Upper lobe of left lung (tissue), 6 donors: Measurements from ENCODE around the gene SLC18A2. TPM values are rescaled to one million over a fixed set of nuclear protein-coding genes. Genes with fewer than 3 reads are reported as not detected.

Experiments used
- ATAC-seq, 2 donors: fragments of 200-7000 bp; cut with Tn5 transposase; one replicate each; pipeline ENCODE4 v1.9.1; 2022; ENCODE audit warnings: mild to moderate bottlenecking in 2 of 2, moderate library complexity in 2 of 2; ENCODE audit not compliant: low FRiP score in 2 of 2
- DNase-seq, 2 donors: peaks; one replicate each; pipeline ENCODE4 v3.0.0-alpha.2; 2019 to 2020
- H3K27ac ChIP-seq, 4 donors: fragments of 200-600 bp; sonication (generic); one replicate each; pipeline ENCODE4 v1.5.1; 2016 to 2019
- H3K27me3 ChIP-seq, 4 donors: fragments of 200-600 bp; sonication (generic); one replicate each; pipeline ENCODE4 v1.5.1; 2017 to 2019
- H3K36me3 ChIP-seq, 4 donors: fragments of 200-600 bp; sonication (generic); one replicate each; pipeline ENCODE4 v1.5.1; 2016 to 2019
- H3K4me1 ChIP-seq, 4 donors: fragments of 200-600 bp; sonication (generic); one replicate each; pipeline ENCODE4 v1.5.1; 2018 to 2019
- H3K4me3 ChIP-seq, 4 donors: fragments of 200-600 bp; sonication (generic); one replicate each; pipeline ENCODE4 v1.5.1; 2017 to 2019; ENCODE audit warnings: mild to moderate bottlenecking in 2 of 4, moderate library complexity in 1 of 4
- H3K9me3 ChIP-seq, 4 donors: fragments of 200-600 bp; sonication (generic); one replicate each; pipeline ENCODE4 v1.5.1; 2018 to 2019
- EP300 ChIP-seq, 4 donors: sonication (generic); formaldehyde crosslinking; IDR thresholded peaks; one replicate each; pipeline ENCODE4 v1.5.1; 2017; ENCODE audit warnings: antibody characterized with exemption in 4 of 4, control low read depth in 2 of 4
- POLR2A ChIP-seq, 4 donors: fragments of 450-650 bp; IDR thresholded peaks; one replicate each; pipeline ENCODE4 v1.5.1; 2016 to 2017; ENCODE audit warnings: antibody characterized with exemption in 4 of 4, mild to moderate bottlenecking in 2 of 4
- POLR2AphosphoS5 ChIP-seq, 2 donors: sonication (generic); formaldehyde crosslinking; IDR thresholded peaks; one replicate each; pipeline ENCODE4 v1.5.1; 2017; ENCODE audit warnings: antibody characterized with exemption in 2 of 2
- WGBS, 2 donors: methylation state at CpG; one replicate each; pipeline ENCODE4 v1.1.5; 2017 to 2018; 5-methylcytosine and 5-hydroxymethylcytosine counted together
- total RNA-seq, 6 donors: library from RNA; depleted of rRNA in 4 of 6; stranded (reverse); fragments of >200 nt in 4 of 6; gene quantifications; one replicate each; pipeline versions ENCODE4 v1.1.0 to v1.2.1, GENCODE V29; 2016 to 2021
- TF ChIP-seq, protein P1 (sequence below), 6 experiments: fragments of 450-650 bp in 4 of 6; fragments of 200-600 bp in 2 of 6; sonication (generic) in 2 of 6; IDR thresholded peaks; one replicate each; pipeline ENCODE4 v1.5.1; 2016 to 2019; ENCODE audit warnings: antibody characterized with exemption in 6 of 6
- donor health status: DM: no; HTN: no; CAD: no; lungs with moderate emphysema.
- donor health status: DM: no; HTN: yes; CAD: no; lungs with severe emphysema.

The SLC18A2 gene
- total RNA-seq, 6 donors from 2014 or later = 0.20 to 5.9 (median 2.8) TPM

DNA sequence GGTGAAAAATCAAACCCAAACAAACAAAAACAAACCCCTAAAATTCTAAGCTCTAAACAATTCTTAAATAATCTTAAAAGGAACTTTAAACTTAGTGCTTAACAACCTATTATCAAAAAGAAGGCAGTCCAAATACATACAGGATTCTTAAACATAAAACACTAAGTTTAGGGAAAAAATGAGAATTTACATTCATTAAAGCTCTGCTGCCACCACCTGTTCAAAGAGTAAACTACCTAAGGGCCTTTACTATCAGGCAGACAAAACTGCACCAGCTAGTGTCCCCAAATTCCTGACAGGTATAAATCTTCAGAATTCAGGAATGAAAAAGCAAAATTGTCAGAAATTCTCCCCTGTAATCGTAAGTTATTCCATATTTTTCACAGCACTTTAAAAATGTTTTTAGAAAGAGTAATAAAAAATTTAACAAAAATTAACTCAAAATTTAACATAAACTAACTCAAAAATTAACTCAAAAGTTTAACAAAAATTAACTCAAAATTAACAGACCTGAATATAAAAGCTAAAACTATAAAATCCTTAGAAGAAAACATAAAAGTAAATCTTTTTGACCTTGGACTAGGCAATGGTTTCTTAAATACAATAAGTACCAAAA, 79.2 kb downstream of the SLC18A2 start:
- DNase-seq = no peak
- Histone ChIP-seq H3K36me3 (peaks cover 0 to 5% (median 0%) of the 10 kb centered on the region in 4 donors), H3K9me3 (no peaks in the 10 kb centered on the region), H3K27ac (no peak overlapping the region), H3K27me3 (no peaks in the 10 kb centered on the region), H3K4me1 (peaks cover 0 to 6% (median 0%) of the 10 kb centered on the region in 4 donors), H3K4me3 (no peak overlapping the region)
- WGBS, 2 donors = 80 to 83% methylated on average over 1 of the region's 1 CpG
- no peak for TF ChIP-seq POLR2A (IDR thresholded peaks at IDR 0.05)
- TF ChIP-seq, protein P1, sequence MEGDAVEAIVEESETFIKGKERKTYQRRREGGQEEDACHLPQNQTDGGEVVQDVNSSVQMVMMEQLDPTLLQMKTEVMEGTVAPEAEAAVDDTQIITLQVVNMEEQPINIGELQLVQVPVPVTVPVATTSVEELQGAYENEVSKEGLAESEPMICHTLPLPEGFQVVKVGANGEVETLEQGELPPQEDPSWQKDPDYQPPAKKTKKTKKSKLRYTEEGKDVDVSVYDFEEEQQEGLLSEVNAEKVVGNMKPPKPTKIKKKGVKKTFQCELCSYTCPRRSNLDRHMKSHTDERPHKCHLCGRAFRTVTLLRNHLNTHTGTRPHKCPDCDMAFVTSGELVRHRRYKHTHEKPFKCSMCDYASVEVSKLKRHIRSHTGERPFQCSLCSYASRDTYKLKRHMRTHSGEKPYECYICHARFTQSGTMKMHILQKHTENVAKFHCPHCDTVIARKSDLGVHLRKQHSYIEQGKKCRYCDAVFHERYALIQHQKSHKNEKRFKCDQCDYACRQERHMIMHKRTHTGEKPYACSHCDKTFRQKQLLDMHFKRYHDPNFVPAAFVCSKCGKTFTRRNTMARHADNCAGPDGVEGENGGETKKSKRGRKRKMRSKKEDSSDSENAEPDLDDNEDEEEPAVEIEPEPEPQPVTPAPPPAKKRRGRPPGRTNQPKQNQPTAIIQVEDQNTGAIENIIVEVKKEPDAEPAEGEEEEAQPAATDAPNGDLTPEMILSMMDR (IDR thresholded peaks at IDR 0.05) = peak in 4 of 6 experiments; percentile 16 to 33 (median 27)
- no peak for ATAC-seq

DNA sequence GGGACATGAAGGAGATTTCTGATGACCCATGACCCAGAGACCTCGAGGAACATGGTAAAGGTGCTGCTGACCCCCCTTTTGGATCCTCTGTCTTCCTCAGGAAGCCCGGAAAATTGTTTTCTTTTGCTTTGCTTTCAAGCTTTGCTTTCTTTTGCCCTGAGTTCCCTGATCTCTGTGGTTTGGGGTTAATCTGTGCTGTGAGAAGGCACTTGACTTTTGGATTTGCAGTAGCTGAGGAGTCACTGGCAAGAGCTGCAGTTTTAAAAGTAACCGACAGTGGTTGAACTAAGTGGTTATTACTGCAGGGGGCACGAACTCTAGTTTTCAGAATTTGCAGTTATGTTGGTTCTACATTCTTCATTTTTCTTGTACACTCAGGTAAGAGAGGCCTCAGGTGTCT, 81.3 kb downstream of the SLC18A2 start:
- no peak overlapping the region for H3K27ac ChIP-seq

DNA sequence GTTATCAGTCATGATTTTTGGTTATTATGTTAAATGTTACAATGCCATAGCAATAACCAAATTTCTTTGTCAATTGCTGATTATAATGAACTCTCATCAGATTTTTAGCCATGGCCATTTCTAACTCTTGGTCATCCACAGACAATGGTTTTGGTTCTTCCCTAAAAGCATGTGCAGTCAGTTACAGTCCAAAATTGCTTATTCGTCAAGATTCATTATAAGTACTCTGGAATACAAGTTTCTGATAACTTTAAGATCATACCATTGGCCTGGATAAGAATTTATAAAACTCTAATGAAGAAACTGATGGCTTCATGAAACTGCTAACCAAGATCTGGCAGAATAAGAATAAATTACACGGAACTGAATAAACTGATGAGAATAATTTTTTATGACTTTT, 83.5 kb downstream of the SLC18A2 start:
- H3K9me3 ChIP-seq = no peaks in the 10 kb centered on the region

More for the DNA sequence above, 81.3 kb downstream of the SLC18A2 start:
- ATAC-seq (no peak), DNase-seq (no peak)
- Histone ChIP-seq H3K4me3 (no peak overlapping the region), H3K9me3 (no peaks in the 10 kb centered on the region), H3K4me1 (peaks cover 0 to 6% (median 0%) of the 10 kb centered on the region in 4 donors), H3K27me3 (no peaks in the 10 kb centered on the region), H3K36me3 (peaks cover 0 to 4% (median 0%) of the 10 kb centered on the region in 4 donors)
- 58 to 62% methylated on average over 4 of the region's 4 CpGs for WGBS, 2 donors
- no peak for TF ChIP-seq EP300 (IDR thresholded peaks at IDR 0.05)
- TF ChIP-seq POLR2A (IDR thresholded peaks at IDR 0.05) = no peak
- TF ChIP-seq POLR2AphosphoS5 (IDR thresholded peaks at IDR 0.05) = no peak
- TF ChIP-seq, protein P1 (IDR thresholded peaks at IDR 0.05) = no peak

DNA sequence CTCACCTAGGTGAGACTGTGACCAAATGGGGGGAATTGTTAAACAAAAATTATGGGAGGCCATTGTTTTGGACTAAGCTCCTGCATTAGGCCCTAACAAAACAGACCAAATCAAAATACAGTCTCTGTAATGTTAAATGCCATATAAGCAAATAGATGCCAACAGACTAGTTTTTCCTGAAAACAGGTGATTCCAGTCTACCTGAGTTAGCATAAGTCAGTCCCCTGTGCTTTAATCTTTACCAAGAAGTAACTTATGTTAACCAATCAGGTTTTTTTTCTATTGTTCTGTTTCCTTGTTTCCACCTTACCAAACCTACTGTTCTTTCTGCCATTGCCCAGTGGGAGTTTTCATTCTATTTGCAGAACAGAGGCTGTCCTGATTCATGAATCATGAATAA, 86.3 kb downstream of the SLC18A2 start:
- ATAC-seq (no peak), DNase-seq (no peak)
- H3K4me3 ChIP-seq = no peak overlapping the region
- no peaks in the 10 kb centered on the region for H3K36me3 ChIP-seq
- H3K4me1 ChIP-seq = peaks cover 0 to 3% (median 1%) of the 10 kb centered on the region in 4 donors
- H3K27ac ChIP-seq = no peak overlapping the region
- no peaks in the 10 kb centered on the region for H3K27me3 ChIP-seq
- TF ChIP-seq, protein P1 (IDR thresholded peaks at IDR 0.05) = no peak
- no peaks in the 10 kb centered on the region for H3K9me3 ChIP-seq

More for the DNA sequence above, 83.5 kb downstream of the SLC18A2 start:
- ATAC-seq (no peak), DNase-seq (no peak)
- Histone ChIP-seq H3K27ac (no peak overlapping the region), H3K36me3 (no peaks in the 10 kb centered on the region), H3K27me3 (no peaks in the 10 kb centered on the region), H3K4me1 (peaks cover 0 to 6% (median 2%) of the 10 kb centered on the region in 4 donors), H3K4me3 (no peak overlapping the region)
- 93 to 97% methylated on average over 2 of the region's 2 CpGs for WGBS, 2 donors
- TF ChIP-seq, protein P1 (IDR thresholded peaks at IDR 0.05) = no peak

Other genes with a start within 250 kb of the SLC18A2 start
- gene SHTN1, start 235.9 kb upstream of the SLC18A2 start, total RNA-seq = 10 to 100 TPM; 32.3 to 67.9 (median 37.2) TPM
- gene VAX1, start 102.8 kb upstream of the SLC18A2 start, total RNA-seq = not detected
- not detected for gene KCNK18, start 43.6 kb upstream of the SLC18A2 start, total RNA-seq
- 10 to 100 TPM; 18.9 to 42.0 (median 34.0) TPM for gene PDZD8, start 134.3 kb downstream of the SLC18A2 start, total RNA-seq